Spleen (tissue), 7 donors: ENCODE data around the gene MUC5B.

Source experiments
- POLR2A ChIP-seq, 3 donors: fragments of 450-650 bp; IDR thresholded peaks; one replicate each; pipeline ENCODE4 v1.5.1; 2017; ENCODE audit warnings: antibody characterized with exemption in 3 of 3, mild to moderate bottlenecking in 1 of 3
- TF ChIP-seq, protein P1 (sequence below), 11 experiments: fragments of 200-600 bp in 7 of 11; fragments of 450-650 bp in 4 of 11; sonication (generic) in 4 of 11; IDR thresholded peaks in 8 of 11; conservative IDR thresholded peaks in 3 of 11; 1 replicate in 7 of 11; 2 replicates in 4 of 11; pipeline versions ENCODE4 v1.4.0 to v1.8.0; 2016 to 2021; ENCODE audit warnings: antibody characterized with exemption in 11 of 11, inconsistent platforms in 4 of 11, mild to moderate bottlenecking in 1 of 11
- donor health status: DM: no; HTN: no; CAD: no; lungs with moderate emphysema.
- donor health status: DM: no; HTN: no; CAD: no.
- donor health status: DM: no; HTN: no; CAD: no.

GRCh38 chr11:1224491-1225385 is 1.9 kb downstream of the MUC5B start:
- TF ChIP-seq, protein P1, sequence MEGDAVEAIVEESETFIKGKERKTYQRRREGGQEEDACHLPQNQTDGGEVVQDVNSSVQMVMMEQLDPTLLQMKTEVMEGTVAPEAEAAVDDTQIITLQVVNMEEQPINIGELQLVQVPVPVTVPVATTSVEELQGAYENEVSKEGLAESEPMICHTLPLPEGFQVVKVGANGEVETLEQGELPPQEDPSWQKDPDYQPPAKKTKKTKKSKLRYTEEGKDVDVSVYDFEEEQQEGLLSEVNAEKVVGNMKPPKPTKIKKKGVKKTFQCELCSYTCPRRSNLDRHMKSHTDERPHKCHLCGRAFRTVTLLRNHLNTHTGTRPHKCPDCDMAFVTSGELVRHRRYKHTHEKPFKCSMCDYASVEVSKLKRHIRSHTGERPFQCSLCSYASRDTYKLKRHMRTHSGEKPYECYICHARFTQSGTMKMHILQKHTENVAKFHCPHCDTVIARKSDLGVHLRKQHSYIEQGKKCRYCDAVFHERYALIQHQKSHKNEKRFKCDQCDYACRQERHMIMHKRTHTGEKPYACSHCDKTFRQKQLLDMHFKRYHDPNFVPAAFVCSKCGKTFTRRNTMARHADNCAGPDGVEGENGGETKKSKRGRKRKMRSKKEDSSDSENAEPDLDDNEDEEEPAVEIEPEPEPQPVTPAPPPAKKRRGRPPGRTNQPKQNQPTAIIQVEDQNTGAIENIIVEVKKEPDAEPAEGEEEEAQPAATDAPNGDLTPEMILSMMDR (IDR thresholded peaks at IDR 0.05 in 8 of 11, conservative IDR thresholded peaks at IDR 0.05 in 3 of 11), result no peak
- TF ChIP-seq POLR2A (IDR thresholded peaks at IDR 0.05), result no peak
